ENCODE results near the gene NMRK1.

DNA sequence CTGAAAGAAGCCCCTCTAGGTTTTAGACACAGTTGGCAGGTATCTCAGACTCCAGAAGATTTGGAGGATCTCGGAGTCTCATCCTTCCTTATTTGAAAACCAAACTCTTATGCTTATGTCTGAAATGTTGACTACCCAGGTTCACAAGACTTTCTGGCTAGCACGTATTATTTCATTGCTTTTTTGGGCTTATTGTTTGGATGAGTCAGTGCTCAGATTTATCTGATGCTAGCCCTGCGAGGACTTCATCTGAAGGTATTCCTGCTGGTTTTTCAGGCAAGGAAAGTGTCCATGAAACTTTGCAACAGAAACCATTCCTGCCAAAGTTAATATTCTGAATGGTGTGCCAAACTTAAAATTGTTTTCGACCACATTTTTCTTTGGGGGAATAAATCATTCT, 8.8 kb upstream of the NMRK1 start:
- TF ChIP-seq CTCF (IDR thresholded peaks at IDR 0.05) = no peak
- no peak for TF ChIP-seq POLR2A (IDR thresholded peaks at IDR 0.05)
- no peak for TF ChIP-seq POLR2AphosphoS5 (IDR thresholded peaks at IDR 0.05)
